CD4-positive, alpha-beta T cell treated with Interleukin-6 at 100 ng/mL for 8 hours (primary cell): ENCODE data around the gene ZNF90.
"Not testable (repeated sequence)": the region's sequence is repeated elsewhere in the genome, so short reads cannot be mapped to it uniquely, and the experiment has no call there.

ENCODE experiments used
- DNase-seq: peaks from one replicate; pipeline ENCODE4 v3.0.0-alpha.2; 2020; ENCODE audit warnings: mixed read lengths, low spot score

The ZNF90 gene

DNA sequence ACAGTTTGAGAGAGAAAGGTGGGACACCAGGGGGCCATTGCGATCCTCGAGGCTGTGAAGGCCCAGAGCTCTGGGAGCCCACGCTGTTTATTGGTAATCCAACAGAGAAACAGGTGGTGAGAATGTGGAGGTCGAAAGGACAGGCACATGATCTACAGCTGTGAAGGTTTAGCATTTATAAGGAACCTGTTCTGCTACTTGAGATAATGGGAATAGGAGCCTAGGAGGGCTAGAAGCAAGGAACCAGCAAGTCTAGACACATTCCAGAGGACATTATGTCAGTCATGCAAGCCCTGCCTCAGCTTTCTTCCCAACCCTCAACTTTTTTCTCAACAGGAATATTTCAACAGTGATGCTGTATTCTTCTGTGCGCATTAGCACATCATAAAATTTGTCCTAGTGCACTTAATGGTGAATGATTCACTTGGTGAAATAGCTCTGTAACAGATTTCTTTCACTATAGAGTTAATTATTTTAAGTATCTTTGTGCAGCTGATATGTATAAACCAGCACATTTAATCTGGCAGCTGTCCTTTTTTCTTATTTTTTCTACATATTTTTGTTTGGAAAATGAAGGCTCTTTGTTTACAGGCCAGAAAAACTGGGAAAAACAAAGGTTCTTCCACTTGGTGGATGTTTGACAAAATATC, 25.4 kb downstream of the ZNF90 start:
- no peak for DNase-seq

DNA sequence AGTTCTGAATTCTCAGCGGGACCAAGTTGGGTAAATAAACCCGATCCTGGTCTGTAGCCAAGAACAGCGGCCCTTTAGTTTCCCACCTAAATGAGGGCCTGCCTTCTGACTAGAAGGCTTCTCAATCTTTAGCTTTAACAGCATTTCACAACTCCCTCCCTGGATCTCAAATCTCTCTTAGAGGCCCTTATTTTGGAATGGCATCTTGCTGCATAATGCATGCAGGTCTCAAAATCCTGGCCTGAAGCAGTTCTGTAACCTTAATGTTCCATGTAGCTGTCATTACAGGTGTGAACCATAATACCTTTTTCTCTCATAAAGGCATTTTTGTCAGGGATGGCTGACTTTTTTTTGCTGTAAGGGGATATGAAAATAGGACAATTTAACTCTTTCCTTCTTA, 29.5 kb downstream of the ZNF90 start:
- DNase-seq: no peak

DNA sequence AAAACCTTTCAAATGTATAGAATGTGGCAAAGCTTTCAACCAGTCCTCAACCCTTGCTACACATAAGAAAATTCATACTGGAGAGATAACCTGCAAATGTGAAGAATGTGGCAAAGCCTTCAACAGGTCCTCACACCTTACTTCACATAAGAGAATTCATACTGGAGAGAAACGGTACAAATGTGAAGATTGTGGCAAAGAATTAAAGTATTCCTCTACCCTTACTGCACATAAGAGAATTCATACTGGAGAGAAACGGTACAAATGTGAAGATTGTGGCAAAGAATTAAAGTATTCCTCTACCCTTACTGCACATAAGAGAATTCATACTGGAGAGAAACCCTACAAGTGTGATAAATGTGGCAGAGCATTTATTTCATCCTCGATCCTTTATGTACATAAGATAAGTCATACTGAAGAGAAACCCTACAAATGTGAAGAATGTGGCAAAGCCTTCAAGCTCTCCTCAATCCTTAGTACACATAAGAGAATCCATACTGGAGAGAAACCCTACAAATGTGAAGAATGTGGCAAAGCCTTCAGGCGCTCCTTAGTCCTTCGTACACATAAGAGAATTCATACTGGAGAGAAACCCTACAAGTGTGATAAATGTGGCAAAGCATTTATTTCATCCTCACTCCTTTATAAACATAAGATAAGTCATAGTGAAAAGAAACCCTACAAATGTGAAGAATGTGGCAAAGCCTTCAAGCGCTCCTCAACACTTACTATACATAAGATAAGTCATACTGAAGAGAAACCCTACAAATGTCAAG, 40.5 kb downstream of the ZNF90 start:
- not testable (repeated sequence) for DNase-seq

DNA sequence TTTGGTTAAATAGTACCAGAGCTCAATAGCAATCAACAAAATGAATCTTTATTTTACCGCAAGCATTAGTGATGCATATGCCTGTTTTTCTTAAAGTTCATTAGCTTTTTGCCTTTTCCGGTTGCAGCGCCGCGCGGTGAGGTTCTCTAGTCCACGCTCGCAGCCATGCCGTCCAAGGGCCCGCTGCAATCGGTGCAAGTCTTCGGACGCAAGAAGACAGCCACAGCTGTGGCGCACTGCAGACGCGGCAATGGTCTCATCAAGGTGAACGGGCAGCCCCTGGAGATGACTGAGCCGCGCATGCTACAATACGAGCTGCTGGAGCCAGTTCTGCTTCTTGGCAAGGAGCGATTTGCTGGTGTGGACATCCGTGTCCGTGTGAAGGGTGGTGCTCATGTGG, 47.1 kb downstream of the ZNF90 start:
- no peak for DNase-seq

DNA sequence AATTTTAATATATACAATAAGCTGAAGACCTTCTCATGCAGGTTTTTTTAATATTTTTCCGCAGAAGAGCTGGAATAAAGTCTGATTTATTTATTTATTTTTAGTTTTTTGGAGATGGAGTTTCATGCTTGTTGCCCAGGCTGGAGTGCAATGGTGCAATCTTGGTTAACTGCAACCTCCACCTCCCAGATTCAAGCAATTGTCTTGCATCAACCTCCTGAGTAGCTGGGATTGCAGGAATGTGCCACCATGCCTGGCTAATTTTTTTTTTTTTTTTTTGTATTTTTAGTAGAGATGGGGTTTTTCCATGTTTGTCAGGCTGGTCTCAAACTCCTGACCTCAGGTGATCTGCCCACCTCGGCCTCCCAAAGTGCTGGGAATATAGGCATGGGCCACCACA, 55.1 kb downstream of the ZNF90 start:
- not testable (repeated sequence) for DNase-seq

DNA sequence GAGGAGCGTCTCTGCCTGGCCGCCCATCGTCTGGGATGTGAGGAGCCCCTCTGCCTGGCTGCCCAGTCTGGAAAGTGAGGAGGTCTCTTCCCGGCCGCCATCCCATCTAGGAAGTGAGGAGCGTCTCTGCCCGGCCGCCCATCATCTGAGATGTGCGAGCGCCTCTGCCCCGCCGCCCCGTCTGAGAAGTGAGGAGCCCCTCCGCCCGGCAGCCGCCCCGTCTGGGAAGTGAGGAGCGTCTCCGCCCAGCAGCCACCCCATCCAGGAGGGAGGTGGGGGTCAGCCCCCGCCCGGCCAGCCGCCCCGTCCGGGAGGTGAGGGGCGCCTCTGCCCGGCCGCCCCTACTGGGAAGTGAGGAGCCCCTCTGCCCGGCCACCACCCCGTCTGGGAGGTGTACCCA, 59.9 kb downstream of the ZNF90 start:
- DNase-seq: not testable (repeated sequence)

DNA sequence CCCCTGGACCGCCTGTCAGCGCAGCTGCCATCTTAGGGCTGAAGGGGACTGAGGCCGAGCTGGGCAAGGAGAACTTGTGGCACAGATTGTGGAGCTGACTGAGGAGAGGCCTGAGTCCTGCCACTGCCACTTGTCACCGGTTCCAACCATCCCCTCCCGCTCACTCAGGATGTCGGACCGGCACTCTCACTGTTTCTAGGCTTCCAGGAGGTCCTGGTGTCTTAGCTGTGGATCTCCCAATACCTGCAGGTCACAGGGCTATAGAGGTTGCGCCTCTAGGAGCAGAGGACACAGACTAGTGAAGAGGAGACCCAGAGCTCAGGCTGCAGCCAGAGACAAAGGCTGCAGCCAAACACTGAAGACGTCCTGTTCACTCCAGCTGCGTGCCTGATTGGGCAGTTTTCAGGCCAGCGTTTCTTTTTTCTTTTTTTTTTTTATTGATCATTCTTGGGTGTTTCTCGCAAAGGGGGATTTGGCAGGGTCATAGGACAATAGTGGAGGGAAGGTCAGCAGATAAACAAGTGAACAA, 73.9 kb downstream of the ZNF90 start:
- DNase-seq: no peak

DNA sequence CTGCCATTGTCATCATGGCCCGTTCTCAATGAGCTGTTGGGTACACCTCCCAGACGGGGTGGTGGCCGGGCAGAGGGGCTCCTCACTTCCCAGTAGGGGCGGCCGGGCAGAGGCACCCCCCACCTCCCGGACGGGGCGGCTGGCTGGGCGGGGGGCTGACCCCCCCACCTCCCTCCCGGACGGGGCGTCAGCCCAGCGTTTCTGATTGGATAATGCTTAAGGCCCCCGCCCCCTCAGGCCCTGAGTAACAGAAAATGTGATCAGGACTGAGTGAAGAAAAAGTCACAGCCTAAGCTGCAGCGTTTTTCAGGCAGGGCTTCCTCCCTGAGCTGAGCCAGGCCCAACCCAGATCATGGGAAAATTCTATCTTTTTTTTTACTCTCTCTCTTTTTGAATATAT, 74.7 kb downstream of the ZNF90 start:
- DNase-seq: not testable (repeated sequence)

DNA sequence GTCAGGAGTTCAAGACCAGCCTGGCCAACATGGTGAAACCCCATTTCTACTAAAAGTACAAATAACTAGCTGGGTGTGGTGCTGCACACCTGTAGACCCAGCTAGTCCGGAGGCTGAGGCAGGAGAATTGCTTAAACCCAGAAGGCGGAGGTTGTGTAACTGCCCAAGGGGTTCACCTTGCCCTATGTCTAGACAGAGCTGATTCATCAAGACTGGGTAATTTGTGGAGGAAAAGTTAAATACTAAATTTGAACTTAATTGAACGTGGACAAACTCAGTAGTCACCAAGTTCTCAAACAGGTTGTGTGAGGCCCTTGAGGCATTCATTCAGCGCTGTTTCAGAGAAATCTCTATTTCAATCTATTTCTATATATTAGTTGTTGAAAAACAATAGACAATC, 75.5 kb downstream of the ZNF90 start:
- no peak for DNase-seq

DNA sequence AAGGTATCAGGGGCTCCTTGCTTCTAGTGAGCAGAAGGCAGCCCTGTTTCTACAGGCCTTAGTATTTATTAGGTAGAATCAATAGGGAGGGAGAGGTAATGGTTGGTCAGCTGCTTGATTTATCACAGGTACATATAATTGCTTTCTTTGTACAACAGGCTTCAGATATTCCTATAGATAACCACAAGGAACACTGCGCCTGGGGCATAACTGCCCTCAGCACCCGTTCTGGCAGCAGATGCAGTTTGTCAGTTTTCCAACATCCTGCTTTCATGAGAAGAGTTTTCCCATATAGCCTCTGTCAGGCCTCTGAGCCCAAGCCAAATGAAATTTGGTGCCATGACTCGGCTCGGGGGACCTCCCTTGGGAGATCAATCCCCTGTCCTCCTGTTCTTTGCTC, 76.8 kb downstream of the ZNF90 start:
- DNase-seq: no peak

DNA sequence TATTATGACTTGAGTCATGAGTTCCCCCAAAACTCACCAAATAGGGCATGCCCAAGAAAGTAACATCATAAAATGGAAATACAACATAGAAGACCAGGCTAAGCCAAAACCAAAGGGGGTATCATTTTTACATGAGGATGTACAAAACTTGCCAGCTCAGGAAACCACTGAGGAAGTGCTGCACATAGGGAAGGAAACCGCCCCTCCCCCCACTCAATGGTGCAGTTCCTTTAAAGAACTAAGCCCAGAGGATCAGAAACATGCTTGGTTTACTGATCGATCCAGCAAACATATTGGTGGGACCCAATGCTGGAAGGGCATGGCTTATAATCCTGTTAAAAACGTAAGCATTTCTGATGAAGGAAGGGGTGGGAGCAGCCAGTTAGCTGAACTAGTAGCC, 85.0 kb downstream of the ZNF90 start:
- peak; percentile 36 for DNase-seq

DNA sequence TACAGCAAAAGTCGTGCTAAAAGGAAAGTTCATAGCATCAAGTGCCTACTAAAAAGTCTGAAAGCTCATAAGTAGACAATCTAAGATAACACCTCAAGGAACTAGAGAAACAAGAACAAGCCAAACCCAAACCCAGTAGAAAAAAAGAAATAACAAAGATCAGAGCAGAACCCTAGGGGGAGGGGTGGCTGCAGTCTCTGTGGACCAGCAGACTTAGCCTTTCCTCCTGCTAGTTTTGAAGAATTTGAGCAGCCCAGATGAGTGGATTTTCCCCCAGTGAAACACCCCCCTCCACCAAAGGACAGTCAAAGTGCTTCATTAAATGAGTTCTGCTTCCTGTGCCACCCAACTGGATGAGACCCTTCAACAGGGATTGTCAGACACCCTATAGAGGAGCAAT, 86.7 kb downstream of the ZNF90 start:
- no peak for DNase-seq

DNA sequence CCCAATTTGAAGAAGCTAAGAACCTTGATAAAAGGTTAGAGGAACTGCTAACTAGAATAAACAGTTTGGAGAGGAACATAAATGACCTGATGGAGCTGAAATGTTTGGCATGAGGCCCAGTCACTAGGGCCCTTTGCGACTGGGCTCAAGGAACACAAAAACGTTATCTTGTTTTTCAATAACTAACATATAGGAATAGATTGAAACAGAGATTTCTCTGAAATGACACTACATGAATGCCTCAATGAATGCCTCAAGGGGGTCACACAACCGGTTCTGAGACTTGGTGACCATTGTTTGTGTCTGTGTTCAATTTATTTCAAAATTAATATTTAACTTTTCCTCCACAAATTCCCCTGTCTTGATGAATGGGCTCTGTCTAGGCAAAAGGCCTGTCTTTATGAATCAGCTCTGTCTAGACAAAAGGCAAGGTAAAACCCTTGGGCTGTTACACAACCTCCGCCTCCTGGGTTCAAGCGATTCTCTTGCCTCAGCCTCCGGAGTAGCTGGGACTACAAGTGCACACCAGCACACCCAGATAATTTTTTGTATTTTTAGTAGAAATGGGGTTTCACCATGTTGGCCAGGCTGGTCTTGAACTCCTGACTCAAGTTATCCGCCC, 88.3 kb downstream of the ZNF90 start:
- DNase-seq: no peak

DNA sequence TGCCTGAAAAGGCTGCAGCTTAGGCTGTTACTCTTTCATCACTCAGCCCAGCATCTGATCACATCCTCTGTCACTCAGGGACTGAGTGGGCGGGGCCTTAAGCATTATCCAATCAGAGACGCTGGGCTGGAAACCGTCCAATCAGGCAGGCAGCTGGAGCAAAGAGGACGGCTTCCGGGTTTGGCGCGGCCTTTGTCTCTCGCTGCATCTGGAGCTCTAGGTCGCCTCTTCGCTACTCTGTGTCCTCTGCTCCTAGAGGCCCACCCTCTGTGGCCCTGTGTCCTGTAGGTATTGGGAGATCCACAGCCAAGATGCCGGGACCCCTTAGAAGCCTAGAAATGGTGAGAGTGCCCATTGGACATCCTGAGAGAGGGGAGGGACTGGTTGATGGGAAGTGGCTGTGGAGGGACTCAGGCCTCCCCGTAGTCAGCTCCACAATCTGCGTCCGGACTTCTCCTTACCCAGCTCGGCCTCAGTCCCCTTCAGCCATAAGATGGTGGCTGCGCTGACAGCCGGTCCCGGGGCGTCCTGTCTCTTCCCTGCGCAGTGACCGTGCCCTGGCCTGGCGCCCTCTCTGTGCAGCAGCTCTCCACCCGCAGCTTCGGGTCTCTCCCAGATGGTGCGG, 89.3 kb downstream of the ZNF90 start, which contains the start of gene ZNF486:
Gene ZNF486 (plus strand): TSS at position 195 of the 625 bp plus-strand sequence. CDS start 117 bp downstream, at position 312.
- peak; percentile 93 for DNase-seq

DNA sequence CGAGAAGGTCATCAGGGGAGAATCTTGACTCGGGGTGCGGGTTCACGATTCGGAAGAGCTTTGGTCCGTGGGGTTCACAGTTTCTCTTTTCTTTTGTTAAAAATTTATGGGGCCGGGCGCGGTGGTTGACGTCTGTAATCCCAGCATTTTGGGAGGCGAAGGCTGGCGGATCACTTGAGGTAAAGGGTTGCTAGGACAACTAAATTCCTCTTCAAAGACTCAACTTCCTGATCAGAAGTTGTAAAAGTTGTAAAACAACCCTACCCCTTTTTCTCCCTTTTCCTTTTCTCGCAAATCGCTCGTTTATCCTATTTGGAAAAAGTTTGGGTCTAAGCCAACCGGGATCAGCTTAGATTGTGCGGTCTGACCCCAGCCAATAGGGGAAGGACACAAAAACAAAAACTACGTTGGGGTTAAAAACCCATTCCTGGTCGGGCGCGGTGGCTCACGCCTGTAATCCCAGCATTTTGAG, 89.9 kb downstream of the ZNF90 start:
- DNase-seq: no peak
